NCI-H1092 treated with DMSO at 0.1 percent for 48 hours (cell line): ENCODE measurements around the gene MAGI1.
"Not testable (repeated sequence)": the region's sequence is repeated elsewhere in the genome, so short reads cannot be mapped to it uniquely, and the experiment has no call there.

Source experiments
- DNase-seq: peaks from one replicate; lab custom pipeline; 2025; lab: John Stamatoyannopoulos, UW

Gene MAGI1

GRCh38 chr3:65619888-65620287, 418.8 kb downstream of the MAGI1 start:
- no peak for DNase-seq

- DNase-seq, result no peak
These were observed 419.3 kb downstream of the MAGI1 start for GRCh38 chr3:65619451-65619881.

- DNase-seq, result no peak
These were observed 420.1 kb downstream of the MAGI1 start for GRCh38 chr3:65618599-65618998.

GRCh38 chr3:65617787-65618186, 420.9 kb downstream of the MAGI1 start:
- DNase-seq, result no peak

- DNase-seq, result no peak
These were observed 421.5 kb downstream of the MAGI1 start for GRCh38 chr3:65617209-65617608.

GRCh38 chr3:65616563-65616962, 422.2 kb downstream of the MAGI1 start:
- DNase-seq, result no peak

- no peak for DNase-seq
These were observed 423.4 kb downstream of the MAGI1 start for GRCh38 chr3:65615329-65615728.

GRCh38 chr3:65614585-65614984, 424.1 kb downstream of the MAGI1 start:
- no peak for DNase-seq

GRCh38 chr3:65607965-65608460, 430.7 kb downstream of the MAGI1 start:
- not testable (repeated sequence) for DNase-seq

GRCh38 chr3:65607101-65607500, 431.6 kb downstream of the MAGI1 start:
- no peak for DNase-seq

- DNase-seq, result no peak
These were observed 432.8 kb downstream of the MAGI1 start for GRCh38 chr3:65605876-65606432.

- DNase-seq, result no peak
These were observed 433.7 kb downstream of the MAGI1 start for GRCh38 chr3:65604863-65605526.

- DNase-seq, result no peak
These were observed 435.1 kb downstream of the MAGI1 start for GRCh38 chr3:65603631-65604030.

- no peak for DNase-seq
These were observed 437.8 kb downstream of the MAGI1 start for GRCh38 chr3:65600888-65601287.

GRCh38 chr3:65597952-65598413, 440.7 kb downstream of the MAGI1 start:
- DNase-seq, result no peak

- DNase-seq, result peak; percentile 36
These were observed 441.3 kb downstream of the MAGI1 start for GRCh38 chr3:65597226-65597951.

- DNase-seq, result peak; percentile 50
These were observed 442.0 kb downstream of the MAGI1 start for GRCh38 chr3:65596571-65597225.

- no peak for DNase-seq
These were observed 442.8 kb downstream of the MAGI1 start for GRCh38 chr3:65596029-65596300.

GRCh38 chr3:65595222-65596028, 443.3 kb downstream of the MAGI1 start:
- peak; percentile 16 for DNase-seq

- DNase-seq, result no peak
These were observed 444.7 kb downstream of the MAGI1 start for GRCh38 chr3:65593780-65594752.

GRCh38 chr3:65591313-65591712, 447.4 kb downstream of the MAGI1 start:
- DNase-seq, result no peak
